SK-N-MC (cell line): ENCODE data around the gene WDR26.

ENCODE experiments used
- EZH2 ChIP-seq: fragments of 200-600 bp; sonication (generic); IDR thresholded peaks from one replicate; pipeline ENCODE4 v1.6.1; 2017; ENCODE audit warnings: antibody characterized with exemption
- FOXP2 ChIP-seq: optimal IDR thresholded peaks from 2 replicates; pipeline ENCODE3; 2011; ENCODE audit warnings: mild to moderate bottlenecking, moderate library complexity; ENCODE audit not compliant: insufficient read depth; ENCODE audit errors: extremely low read length, control extremely low read depth
- POLR2AphosphoS5 ChIP-seq: IDR thresholded peaks from 2 replicates; pipeline ENCODE4 v1.6.1; 2012; ENCODE audit warnings: mild to moderate bottlenecking, low read depth, low read length, borderline replicate concordance

DNA sequence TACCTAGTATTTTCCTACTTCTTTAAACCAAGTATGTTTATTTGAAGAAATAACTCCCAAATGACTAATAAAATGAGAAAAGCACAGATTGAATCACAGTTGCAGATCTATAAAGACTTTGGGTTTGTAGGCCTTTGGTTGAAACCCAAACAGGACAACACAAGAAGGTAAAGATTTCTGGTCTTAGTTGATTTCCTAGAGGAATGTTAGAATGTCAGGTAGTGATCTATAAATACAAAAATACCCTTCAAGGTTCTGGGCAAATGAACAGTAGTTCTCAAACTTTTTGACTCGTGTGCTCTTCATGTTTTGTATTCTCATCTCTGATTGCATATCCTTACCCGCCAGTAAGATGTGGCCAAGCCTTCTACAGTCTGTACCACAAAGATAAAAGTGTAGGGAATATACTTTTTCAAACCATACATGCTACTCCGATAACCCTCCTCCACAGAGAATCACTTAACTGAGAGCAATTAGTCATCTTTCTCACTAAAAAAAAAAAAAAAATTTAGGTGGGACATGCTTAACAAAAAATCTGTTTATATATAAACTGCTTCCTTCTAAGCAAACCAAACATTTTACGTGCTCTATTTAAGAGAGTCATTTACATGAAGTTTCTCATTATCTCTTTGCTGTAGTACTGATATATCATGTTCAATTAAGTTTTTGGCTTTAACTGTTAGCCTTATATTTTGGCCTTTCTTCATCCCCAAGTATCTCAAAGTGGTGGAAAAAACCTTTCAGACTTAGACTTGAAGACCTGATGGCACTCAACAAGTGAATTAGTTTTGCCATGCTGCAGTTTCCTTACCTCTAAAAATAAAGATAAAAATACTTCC, 42.0 kb downstream of the WDR26 start:
- TF ChIP-seq POLR2AphosphoS5 (no peak), EZH2 (no peak), FOXP2 (no peak)
